Non-pigmented ciliary epithelial cell (primary cell): Measurements from ENCODE around the gene FARP2.

Experiments
- DNase-seq: peaks from one replicate; pipeline ENCODE4 v3.0.0-alpha.2; 2010; ENCODE audit warnings: low read depth

FARP2 gene

GRCh38 chr2:241323778-241324177 is 32.3 kb upstream of the FARP2 start:
- DNase-seq, result no peak

DNA sequence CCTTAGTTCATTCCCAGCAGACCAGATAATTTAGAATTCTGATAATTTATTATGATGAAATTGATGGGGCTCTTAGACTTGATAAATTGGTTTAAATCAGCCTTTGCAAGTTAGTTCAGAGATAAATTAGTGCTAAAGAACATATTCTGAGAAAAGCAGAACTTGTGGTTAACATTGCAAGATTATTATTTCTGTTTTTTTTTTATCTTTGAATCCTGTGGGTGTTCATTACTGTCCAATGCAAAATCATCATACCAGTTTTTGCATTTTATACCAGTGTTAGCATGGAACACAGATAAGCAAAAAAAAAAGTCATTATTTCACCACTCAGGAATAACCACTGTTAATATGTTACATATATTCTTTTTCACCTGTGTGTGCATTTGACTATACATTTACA is 31.3 kb upstream of the FARP2 start:
- no peak for DNase-seq

- DNase-seq, result no peak
These were observed 30.8 kb upstream of the FARP2 start for GRCh38 chr2:241325257-241325656.

DNA sequence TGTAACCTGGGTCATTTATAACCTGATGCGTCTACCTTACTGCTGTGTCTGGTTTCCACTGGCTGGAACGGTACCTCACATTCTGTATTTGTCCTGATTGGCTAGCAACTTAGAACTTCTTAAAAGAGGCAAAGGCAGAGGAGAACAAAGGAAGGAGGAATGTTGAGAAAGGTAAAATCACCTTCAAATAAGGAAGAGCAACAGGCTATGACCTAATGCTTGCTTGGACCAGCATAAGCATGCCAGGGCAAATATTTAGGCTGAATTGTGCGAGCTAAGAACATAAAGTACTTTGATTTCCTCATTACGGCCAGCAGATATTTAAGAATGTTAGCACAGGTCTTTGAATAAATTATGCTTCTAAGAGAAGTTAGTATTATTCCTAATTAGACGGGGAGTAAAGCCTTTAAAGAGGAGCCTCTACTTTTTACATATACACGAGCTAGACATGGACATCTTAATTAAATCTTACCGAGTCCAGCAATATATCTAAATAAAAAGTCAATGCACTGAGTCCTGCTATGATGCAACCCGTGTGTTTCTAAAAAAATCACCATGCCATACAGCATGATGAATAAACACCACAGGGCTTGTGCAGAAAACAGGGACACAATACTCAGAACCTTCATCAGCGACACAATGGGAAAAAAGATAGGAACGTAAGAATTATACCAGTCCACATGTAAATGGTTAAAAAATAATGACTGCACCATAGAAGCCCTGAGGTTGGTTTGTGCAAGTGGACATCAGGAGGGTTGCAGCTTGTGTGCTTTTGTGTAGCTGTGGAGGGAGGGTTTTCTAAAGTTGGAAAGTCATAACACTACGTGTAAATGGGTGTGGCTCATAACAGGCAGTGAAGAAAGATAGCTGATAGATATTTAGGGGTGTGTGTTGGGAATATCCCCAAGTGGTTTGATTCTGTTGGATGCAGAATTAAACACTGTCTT is 26.1 kb upstream of the FARP2 start:
- no peak for DNase-seq

GRCh38 chr2:241330616-241330981 is 25.5 kb upstream of the FARP2 start:
- no peak for DNase-seq

GRCh38 chr2:241334813-241335212 is 21.3 kb upstream of the FARP2 start:
- no peak for DNase-seq

GRCh38 chr2:241339839-241340630 is 16.1 kb upstream of the FARP2 start:
- DNase-seq, result no peak

GRCh38 chr2:241340631-241341163 is 15.4 kb upstream of the FARP2 start:
- DNase-seq, result no peak

- DNase-seq, result no peak
These were observed 11.0 kb upstream of the FARP2 start for GRCh38 chr2:241344925-241345651.

- DNase-seq, result no peak
These were observed 6.1 kb upstream of the FARP2 start for GRCh38 chr2:241349941-241350340.

GRCh38 chr2:241350530-241350877 is 5.6 kb upstream of the FARP2 start:
- no peak for DNase-seq

GRCh38 chr2:241350878-241351639 is 5.0 kb upstream of the FARP2 start:
- no peak for DNase-seq

GRCh38 chr2:241351640-241352031 is 4.4 kb upstream of the FARP2 start:
- DNase-seq, result no peak

DNA sequence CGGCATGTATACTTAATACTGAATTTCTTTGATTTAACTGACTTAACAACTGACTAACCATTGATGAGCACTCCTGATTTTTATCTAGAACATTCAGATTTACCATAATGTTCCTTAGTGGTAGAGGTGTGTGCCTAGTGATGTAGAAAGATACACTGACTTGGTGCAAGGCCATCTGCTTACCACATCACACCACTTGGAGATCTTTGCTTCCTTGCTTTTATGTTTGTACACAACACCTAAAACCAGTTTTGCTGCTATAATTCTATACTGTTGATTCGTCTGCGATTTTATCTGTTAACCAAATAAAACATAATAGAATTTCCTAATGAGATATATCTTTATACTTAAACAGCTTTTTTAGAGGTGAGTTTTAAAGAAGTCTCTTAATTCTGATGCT is 3.9 kb upstream of the FARP2 start:
- DNase-seq, result no peak

- DNase-seq, result no peak
These were observed 1.1 kb upstream of the FARP2 start for GRCh38 chr2:241354668-241355658.

GRCh38 chr2:241356871-241357260 is 781 bp downstream of the FARP2 start:
- DNase-seq, result no peak

- no peak for DNase-seq
These were observed 1.4 kb downstream of the FARP2 start for GRCh38 chr2:241357531-241357930.

DNA sequence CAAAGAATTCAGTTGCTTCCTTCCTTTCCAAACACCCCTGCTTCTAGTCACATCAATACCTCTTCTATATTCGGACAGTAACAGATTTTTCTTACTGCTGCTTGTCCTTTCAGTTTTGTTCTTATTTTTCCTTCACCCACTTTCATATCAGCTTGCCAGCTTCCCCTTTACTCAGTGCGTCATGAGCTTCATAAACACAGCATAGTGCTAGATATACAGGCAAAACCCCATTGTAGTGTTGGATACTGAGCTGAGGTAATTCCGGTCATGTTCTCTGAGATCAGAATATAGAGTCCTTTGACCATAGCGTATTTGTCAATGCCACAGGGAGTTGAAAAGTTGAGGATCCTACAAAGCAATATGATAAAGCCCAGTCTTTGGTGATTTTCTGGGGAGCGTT is 2.4 kb downstream of the FARP2 start:
- DNase-seq, result no peak

DNA sequence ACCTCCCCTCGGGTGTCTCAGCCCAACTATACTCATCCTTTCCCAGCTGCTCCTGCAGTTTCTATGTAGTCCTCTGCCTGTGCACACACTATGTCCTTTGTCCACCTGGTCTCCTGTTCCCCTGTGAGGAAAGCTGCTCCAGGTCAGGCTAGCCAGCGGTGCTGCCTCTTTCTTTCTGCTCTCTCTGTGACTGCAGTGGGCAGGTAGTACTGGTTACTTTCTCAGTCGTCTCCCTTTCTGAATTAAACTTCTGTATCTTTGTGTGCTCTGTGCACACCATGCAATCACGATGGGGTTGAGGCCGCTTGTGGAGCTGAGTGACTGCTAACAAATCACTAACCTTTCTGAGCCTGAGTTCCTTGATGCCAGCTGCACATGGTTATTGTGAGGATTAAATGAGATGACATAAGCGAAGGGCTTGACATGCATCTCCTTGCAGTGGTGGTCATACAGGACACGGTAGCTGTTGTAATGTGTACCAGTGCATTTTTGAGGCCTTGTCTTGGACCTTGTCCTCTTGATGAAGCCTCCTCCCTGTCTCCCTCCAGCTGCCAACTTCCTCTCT is 3.5 kb downstream of the FARP2 start:
- DNase-seq, result no peak

DNA sequence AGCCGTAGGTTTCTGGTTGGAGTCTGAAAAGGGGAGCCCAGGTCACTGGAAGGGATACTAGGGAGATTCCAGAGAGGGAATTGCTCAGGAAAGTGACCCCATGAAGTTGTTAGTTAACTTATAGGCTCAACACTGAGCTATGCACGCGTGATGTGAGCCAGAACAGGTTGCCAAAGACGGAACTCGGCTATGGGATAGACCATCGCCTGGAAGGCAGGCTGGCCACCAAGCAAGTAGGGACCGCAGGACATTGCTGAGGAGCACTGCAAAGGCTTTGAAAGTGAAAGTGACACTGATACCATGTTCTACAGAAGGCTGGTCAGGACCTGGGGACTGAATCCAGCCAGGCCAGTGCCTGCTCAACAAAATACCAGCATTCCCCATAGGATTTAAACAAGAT is 7.3 kb downstream of the FARP2 start:
- DNase-seq, result no peak
